ENCODE results near the gene SEMA6A.

GRCh38 chr5:116536316-116537083, 38.1 kb downstream of the SEMA6A start:
- TF ChIP-seq CTCF (IDR thresholded peaks at IDR 0.05 in 8 of 11, conservative IDR thresholded peaks at IDR 0.05 in 3 of 11) (no peak), POLR2AphosphoS5 (IDR thresholded peaks at IDR 0.05) (no peak), POLR2A (IDR thresholded peaks at IDR 0.05) (no peak)
